Endothelial cell of umbilical vein (primary cell): ENCODE measurements around the gene PILRB. TPM values are rescaled to one million over a fixed set of nuclear protein-coding genes. Genes with fewer than 3 reads are reported as not detected.

Source experiments
- BruUV-seq: library from RNA; stranded (reverse); fragments of 400-500 nt; replicated peaks from 2 replicates; lab custom pipeline; 2021; lab: Mats Ljungman, UMichigan
- CTCF ChIA-PET: fragments of 300-600, 350-600 bp; sonication (Branson Sonifier 250); formaldehyde crosslinking; loops from one replicate; lab custom pipeline; 2021; ENCODE audit warnings: antibody characterized with exemption, inconsistent platforms; lab: Charles Lee
- POLR2A ChIA-PET: fragments of 300-600, 350-600 bp; sonication (Branson Sonifier 250); formaldehyde crosslinking; loops from one replicate; lab custom pipeline; 2021; ENCODE audit warnings: antibody characterized with exemption, inconsistent platforms; lab: Charles Lee
- DNase-seq: peaks from one replicate; pipeline ENCODE4 v3.0.0-alpha.2; 2011; ENCODE audit warnings: low read depth, low spot score
- FAIRE-seq: peaks from 2 replicates; lab custom pipeline; 2011; peaks lifted over from hg19 to GRCh38; lab: Jason Lieb, UNC
- H2AFZ ChIP-seq: 2 replicates; pipeline ENCODE4 v1.6.0; 2012; ENCODE audit warnings: low read depth, low read length, control low read depth, inconsistent platforms
- H3K27ac ChIP-seq: 2 replicates; pipeline ENCODE4 v1.5.1; 2011; ENCODE audit warnings: low read depth, mild to moderate bottlenecking, control low read depth, low read length, moderate library complexity; ENCODE audit not compliant: insufficient read depth
- H3K27me3 ChIP-seq, 2 experiments: 2 replicates each; pipeline versions ENCODE4 v1.6.0 to v1.6.1; 2011; ENCODE audit warnings: low read length in 2 of 2, mixed read lengths in 1 of 2; ENCODE audit not compliant: control insufficient read depth in 2 of 2, insufficient read depth in 2 of 2
- H3K36me3 ChIP-seq, 2 experiments: 2 replicates in 1 of 2; 3 replicates in 1 of 2; pipeline ENCODE4 v1.5.1; 2011; ENCODE audit warnings: low read length in 2 of 2, mild to moderate bottlenecking in 1 of 2, moderate library complexity in 1 of 2; ENCODE audit not compliant: control insufficient read depth in 2 of 2, insufficient read depth in 2 of 2; ENCODE audit errors: extremely low read depth in 1 of 2
- H3K4me1 ChIP-seq: 3 replicates; pipeline ENCODE4 v1.5.1; 2011; ENCODE audit warnings: mild to moderate bottlenecking, low read length; ENCODE audit not compliant: control insufficient read depth, insufficient read depth; ENCODE audit errors: extremely low read depth
- H3K4me2 ChIP-seq: 2 replicates; pipeline ENCODE4 v1.6.1; 2011; ENCODE audit warnings: low read length, control low read depth, mixed read lengths; ENCODE audit not compliant: insufficient read depth
- H3K4me3 ChIP-seq, 3 experiments: fragments of 200-600 bp in 1 of 3; sonication (generic), shearing (Covaris generic) in 1 of 3; replicated peaks in 1 of 3; 2 replicates each; pipeline ENCODE4 v1.5.1; 2011 to 2016; ENCODE audit warnings: control low read depth in 3 of 3, low read length in 3 of 3, mild to moderate bottlenecking in 2 of 3, inconsistent platforms in 1 of 3, low read depth in 1 of 3, moderate library complexity in 1 of 3; ENCODE audit not compliant: insufficient read depth in 1 of 3
- H3K79me2 ChIP-seq: 2 replicates; pipeline ENCODE4 v1.6.0; 2012; ENCODE audit warnings: low read length, inconsistent platforms; ENCODE audit not compliant: control insufficient read depth, insufficient read depth
- H3K9ac ChIP-seq: replicated peaks from 2 replicates; pipeline ENCODE3; 2011; ENCODE audit warnings: low read length, control low read depth; ENCODE audit not compliant: insufficient read depth; ENCODE audit errors: extremely low read depth
- H3K9me1 ChIP-seq: replicated peaks from 3 replicates; pipeline ENCODE4 v1.6.0; 2011; ENCODE audit warnings: mild to moderate bottlenecking, low read length; ENCODE audit not compliant: control insufficient read depth, insufficient read depth; ENCODE audit errors: extremely low read depth
- H3K9me3 ChIP-seq: replicated peaks from 2 replicates; pipeline ENCODE4 v1.5.1; 2012; ENCODE audit warnings: low read length, inconsistent platforms; ENCODE audit not compliant: control insufficient read depth, insufficient read depth
- H4K20me1 ChIP-seq: replicated peaks from 2 replicates; pipeline ENCODE3; 2011; ENCODE audit warnings: mild to moderate bottlenecking, low read length; ENCODE audit not compliant: control insufficient read depth, insufficient read depth; ENCODE audit errors: extremely low read depth
- CTCF ChIP-seq, 2 donors: IDR thresholded peaks; 1 replicate in 1 of 2; 2 replicates in 1 of 2; pipeline ENCODE4 v1.5.1; 2011; ENCODE audit warnings: low read length in 2 of 2, mild to moderate bottlenecking in 2 of 2, moderate library complexity in 2 of 2, control low read depth in 1 of 2, inconsistent platforms in 1 of 2, low read depth in 1 of 2; ENCODE audit not compliant: insufficient read depth in 1 of 2; ENCODE audit errors: extremely low read depth in 1 of 2
- EZH2 ChIP-seq: IDR thresholded peaks from 2 replicates; pipeline ENCODE4 v1.6.1; 2012; ENCODE audit warnings: borderline replicate concordance, low read depth, mild to moderate bottlenecking, moderate library complexity, low read length, inconsistent platforms; ENCODE audit not compliant: severe bottlenecking
- FOS ChIP-seq: IDR thresholded peaks from 2 replicates; pipeline ENCODE4 v1.6.1; 2011; ENCODE audit warnings: mild to moderate bottlenecking, low read length, moderate library complexity, borderline replicate concordance; ENCODE audit not compliant: insufficient read depth
- GATA2 ChIP-seq: IDR thresholded peaks from 2 replicates; pipeline ENCODE4 v1.7.0; 2011; ENCODE audit warnings: low read depth, mild to moderate bottlenecking, moderate library complexity, mixed read lengths, low read length; ENCODE audit not compliant: insufficient read length, insufficient read depth
- JUN ChIP-seq: IDR thresholded peaks from 2 replicates; pipeline ENCODE4 v1.6.1; 2011; ENCODE audit warnings: borderline replicate concordance, low read depth; ENCODE audit not compliant: insufficient read length, insufficient read depth
- MAX ChIP-seq: IDR thresholded peaks from 2 replicates; pipeline ENCODE4 v1.6.1; 2011; ENCODE audit not compliant: insufficient read depth, insufficient read length
- MYC ChIP-seq: IDR thresholded peaks from one replicate; pipeline ENCODE4 v1.6.1; 2011; ENCODE audit warnings: mild to moderate bottlenecking, low read depth, low read length
- POLR2A ChIP-seq: IDR thresholded peaks from 2 replicates; pipeline ENCODE4 v1.6.1; 2012; ENCODE audit warnings: low read depth, mild to moderate bottlenecking, control low read depth, low read length
- POLR2AphosphoS5 ChIP-seq: IDR thresholded peaks from 2 replicates; pipeline ENCODE4 v1.6.1; 2012; ENCODE audit warnings: low read depth, mild to moderate bottlenecking, control low read depth, low read length, moderate library complexity; ENCODE audit not compliant: insufficient read depth
- dilution Hi-C: fragments of 300-500 bp; cut with MboI; formaldehyde crosslinking; loops from one replicate; pipeline ENCODE4 v1.15.0; 2019; ENCODE audit warnings: low sequenced_read_pairs; ENCODE audit not compliant: extremely low pct_ligation_motif_present
- intact Hi-C: fragments of 100-400 bp; cut with micrococcal nuclease; formaldehyde crosslinking; loops from one replicate; pipeline ENCODE4 v1.10.0; 2022
- polyA plus RNA-seq, 4 experiments: library from polyadenylated mRNA; depleted of rRNA in 3 of 4; stranded (reverse) in 3 of 4; unstranded in 1 of 4; fragments of >200 nt; gene quantifications; 2 replicates each; pipeline versions ENCODE4 v1.2.1 to v1.2.3, GENCODE V29; 2011 to 2012; ENCODE audit warnings: missing spikeins in 1 of 4
- total RNA-seq: library from RNA; stranded (reverse); gene quantifications from 2 replicates; pipeline ENCODE4 v1.2.3, GENCODE V29; 2021

PILRB gene
- total and polyA plus RNA-seq, 2 donors (not counting 3 experiments of a cell fraction or from before 2014, with no cell fraction given): 42.5 to 45.2 TPM

- Histone ChIP-seq H4K20me1 (no peaks in the 10 kb centered on the region), H3K9ac (no peak overlapping the region), H3K9me3 (no peaks in the 10 kb centered on the region), H3K4me1 (no peaks in the 10 kb centered on the region), H3K27ac (no peak overlapping the region), H3K79me2 (no peaks in the 10 kb centered on the region), H3K36me3 (no peaks in the 10 kb centered on the region), H3K27me3 (peaks cover 7 to 20% of the 10 kb centered on the region in 2 experiments), H3K4me2 (no peak overlapping the region), H3K4me3 (no peak overlapping the region), H3K9me1 (no peaks in the 10 kb centered on the region), H2AFZ (no peak overlapping the region)
- TF ChIP-seq EZH2: no peak
- no peak for TF ChIP-seq MAX
- no peak for TF ChIP-seq POLR2AphosphoS5
- no peak for TF ChIP-seq POLR2A
- TF ChIP-seq CTCF (IDR thresholded peaks at IDR 0.05; ENCODE audit: extremely low read depth in 1 of 2, insufficient read depth in 1 of 2, low read depth in 1 of 2, low read length in 2 of 2): no peak
- no peak for TF ChIP-seq GATA2
- TF ChIP-seq FOS: no peak
- no peak for TF ChIP-seq MYC
- no peak for TF ChIP-seq JUN
- FAIRE-seq (no peak), DNase-seq (no peak)
- BruUV-seq: no TSS peak
- dilution Hi-C loops: no loop called here
- ChIA-PET CTCF (interaction anchor here (1.0 to 1.6 kb wide), 3 partner anchors 10 to 31 kb away, joined by 3 to 4 read pairs (median 3); no protein-coding TSS in a partner anchor), POLR2A (interaction anchor here (0.6 kb wide), 1 partner anchor 8 kb away, joined by 4 read pairs; no protein-coding TSS in a partner anchor)
- intact Hi-C loops: no loop called here
These were observed 35.5 kb downstream of the PILRB start for GRCh38 chr7:100393233-100393905.
